PC-3 (cell line): ENCODE data around the gene PCID2. TPM values are rescaled to one million over a fixed set of nuclear protein-coding genes. Genes with fewer than 3 reads are reported as not detected.

Experiments used
- ATAC-seq: fragments of 200-7000 bp; cut with Tn5 transposase; 2 replicates; pipeline ENCODE4 v1.9.1; 2020; ENCODE audit warnings: mild to moderate bottlenecking, moderate library complexity
- BruUV-seq: library from RNA; stranded (reverse); fragments of 400-500 nt; replicated peaks from 2 replicates; lab custom pipeline; 2021; lab: Mats Ljungman, UMichigan
- CTCF ChIA-PET: fragments of 300-600 bp; sonication (Branson Sonifier 250); formaldehyde crosslinking; loops from one replicate; lab custom pipeline; 2022; ENCODE audit warnings: antibody characterized with exemption; lab: Charles Lee
- POLR2A ChIA-PET: fragments of 300-600 bp; sonication (Branson Sonifier 250); formaldehyde crosslinking; loops from one replicate; lab custom pipeline; 2022; ENCODE audit warnings: antibody characterized with exemption; ENCODE audit not compliant: unreplicated experiment; lab: Charles Lee
- DNase-seq: peaks from one replicate; pipeline ENCODE4 v3.0.0-alpha.2; 2015
- H2AFZ ChIP-seq: fragments of 300-600 bp; sonication (generic); 2 replicates; pipeline ENCODE4 v1.6.0; 2016; ENCODE audit warnings: antibody characterized with exemption, low read length
- H3F3A ChIP-seq: fragments of 300-600 bp; sonication (generic); one replicate; pipeline ENCODE4 v1.6.0; 2017; ENCODE audit warnings: antibody characterized with exemption, low read length, control low read depth, mild to moderate bottlenecking; ENCODE audit not compliant: unreplicated experiment
- H3K27ac ChIP-seq: fragments of 300-600 bp; sonication (generic); 2 replicates; pipeline ENCODE4 v1.5.1; 2016; ENCODE audit warnings: mild to moderate bottlenecking, low read length
- H3K27me3 ChIP-seq: fragments of 300-600 bp; sonication (generic); 2 replicates; pipeline ENCODE4 v1.6.1; 2016; ENCODE audit warnings: low read length, mixed read lengths
- H3K36me3 ChIP-seq: fragments of 300-600 bp; sonication (generic); 2 replicates; pipeline ENCODE4 v1.6.1; 2016; ENCODE audit warnings: low read depth, mixed run types, low read length, mixed read lengths
- H3K4me1 ChIP-seq: fragments of 300-600 bp; sonication (generic); 2 replicates; pipeline ENCODE4 v1.5.1; 2016; ENCODE audit warnings: low read length; ENCODE audit not compliant: insufficient read depth
- H3K4me2 ChIP-seq: fragments of 300-600 bp; sonication (generic); 2 replicates; pipeline ENCODE4 v1.6.0; 2016; ENCODE audit warnings: low read length
- H3K4me3 ChIP-seq: fragments of 300-600 bp; sonication (generic); 2 replicates; pipeline ENCODE4 v1.5.1; 2016; ENCODE audit warnings: mild to moderate bottlenecking, low read length, mixed read lengths
- H3K79me2 ChIP-seq: fragments of 300-600 bp; sonication (generic); 2 replicates; pipeline ENCODE4 v1.6.1; 2017; ENCODE audit warnings: low read length, mixed read lengths
- H3K9ac ChIP-seq: fragments of 300-600 bp; sonication (generic); 2 replicates; pipeline ENCODE4 v1.6.0; 2016; ENCODE audit warnings: mild to moderate bottlenecking, low read length
- H3K9me2 ChIP-seq: fragments of 300-600 bp; sonication (generic); replicated peaks from 2 replicates; pipeline ENCODE4 v1.6.1; 2016; ENCODE audit warnings: mixed run types, low read length, mixed read lengths
- H3K9me3 ChIP-seq: fragments of 300-600 bp; sonication (generic); 2 replicates; pipeline ENCODE4 v1.6.1; 2016; ENCODE audit warnings: low read length, mixed read lengths
- H4K20me1 ChIP-seq: fragments of 300-600 bp; sonication (generic); 2 replicates; pipeline ENCODE4 v1.6.1; 2016; ENCODE audit warnings: low read length, mixed read lengths
- EZH2 ChIP-seq: fragments of 300-600 bp; sonication (generic); IDR thresholded peaks from one replicate; pipeline ENCODE4 v1.6.1; 2017; ENCODE audit warnings: antibody characterized with exemption, mild to moderate bottlenecking, low read length; ENCODE audit not compliant: unreplicated experiment
- EZH2phosphoT487 ChIP-seq: fragments of 300-600 bp; sonication (generic); IDR thresholded peaks from 2 replicates; pipeline ENCODE4 v1.6.1; 2018; ENCODE audit warnings: mild to moderate bottlenecking, antibody characterized with exemption, low read length, borderline replicate concordance
- intact Hi-C: fragments of 100-400 bp; cut with micrococcal nuclease; formaldehyde crosslinking; loops from 2 replicates; pipeline ENCODE4 v1.9.0; 2023
- total RNA-seq: library from RNA; depleted of rRNA; stranded (reverse); fragments of >200 nt; gene quantifications from 2 replicates; pipeline ENCODE4 v1.2.3, GENCODE V29; 2014
- TF ChIP-seq, protein P1 (sequence below): fragments of 300-600 bp; sonication (generic); conservative IDR thresholded peaks from 2 replicates; pipeline ENCODE4 v1.5.1; 2017; ENCODE audit warnings: antibody characterized with exemption, low read depth, mild to moderate bottlenecking, low read length

Gene PCID2
- total RNA-seq, 1 experiment from 2014 or later: 39.4 TPM

- no TSS peak for BruUV-seq
- no peak overlapping the region for H3K9ac ChIP-seq
- no peaks in the 10 kb centered on the region for H4K20me1 ChIP-seq
- no peaks in the 10 kb centered on the region for H3K36me3 ChIP-seq
- H3K4me2 ChIP-seq: no peak overlapping the region
- TF ChIP-seq EZH2phosphoT487: no peak
- no peak for TF ChIP-seq EZH2
- TF ChIP-seq, protein P1, sequence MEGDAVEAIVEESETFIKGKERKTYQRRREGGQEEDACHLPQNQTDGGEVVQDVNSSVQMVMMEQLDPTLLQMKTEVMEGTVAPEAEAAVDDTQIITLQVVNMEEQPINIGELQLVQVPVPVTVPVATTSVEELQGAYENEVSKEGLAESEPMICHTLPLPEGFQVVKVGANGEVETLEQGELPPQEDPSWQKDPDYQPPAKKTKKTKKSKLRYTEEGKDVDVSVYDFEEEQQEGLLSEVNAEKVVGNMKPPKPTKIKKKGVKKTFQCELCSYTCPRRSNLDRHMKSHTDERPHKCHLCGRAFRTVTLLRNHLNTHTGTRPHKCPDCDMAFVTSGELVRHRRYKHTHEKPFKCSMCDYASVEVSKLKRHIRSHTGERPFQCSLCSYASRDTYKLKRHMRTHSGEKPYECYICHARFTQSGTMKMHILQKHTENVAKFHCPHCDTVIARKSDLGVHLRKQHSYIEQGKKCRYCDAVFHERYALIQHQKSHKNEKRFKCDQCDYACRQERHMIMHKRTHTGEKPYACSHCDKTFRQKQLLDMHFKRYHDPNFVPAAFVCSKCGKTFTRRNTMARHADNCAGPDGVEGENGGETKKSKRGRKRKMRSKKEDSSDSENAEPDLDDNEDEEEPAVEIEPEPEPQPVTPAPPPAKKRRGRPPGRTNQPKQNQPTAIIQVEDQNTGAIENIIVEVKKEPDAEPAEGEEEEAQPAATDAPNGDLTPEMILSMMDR: no peak
- H3K9me3 ChIP-seq: no peaks in the 10 kb centered on the region
- H3K27me3 ChIP-seq: no peaks in the 10 kb centered on the region
- POLR2A ChIA-PET: no interaction called here
- intact Hi-C loops: no loop called here
- ATAC-seq (no peak), DNase-seq (no peak)
- H3K4me3 ChIP-seq: no peak overlapping the region
- H3F3A ChIP-seq: no peaks in the 10 kb centered on the region
- no peak overlapping the region for H3K27ac ChIP-seq
- CTCF ChIA-PET: no interaction called here
- no peak overlapping the region for H2AFZ ChIP-seq
- peaks cover 16% of the 10 kb centered on the region for H3K4me1 ChIP-seq
- no peaks in the 10 kb centered on the region for H3K79me2 ChIP-seq
- H3K9me2 ChIP-seq: no peaks in the 10 kb centered on the region
Observed at GRCh38 chr13:113157206-113157928, 51.1 kb downstream of the PCID2 start.

GRCh38 chr13:113155982-113156655, 52.4 kb downstream of the PCID2 start:
- no peaks in the 10 kb centered on the region for H4K20me1 ChIP-seq
- H3F3A ChIP-seq: no peaks in the 10 kb centered on the region
- no peaks in the 10 kb centered on the region for H3K9me3 ChIP-seq
- intact Hi-C loops: no loop called here
- TF ChIP-seq EZH2 (no peak), EZH2phosphoT487 (no peak)
- TF ChIP-seq, protein P1: no peak
- no peaks in the 10 kb centered on the region for H3K9me2 ChIP-seq
- no peaks in the 10 kb centered on the region for H3K36me3 ChIP-seq
- ChIA-PET POLR2A (no interaction called here), CTCF (no interaction called here)
- no peak for DNase-seq
- ATAC-seq: no peak
- H3K4me1 ChIP-seq: peaks cover 16% of the 10 kb centered on the region
- H3K4me3 ChIP-seq: no peak overlapping the region
- no peak overlapping the region for H3K27ac ChIP-seq
- no peaks in the 10 kb centered on the region for H3K27me3 ChIP-seq
- no peak overlapping the region for H3K9ac ChIP-seq
- H3K79me2 ChIP-seq: no peaks in the 10 kb centered on the region
- no TSS peak for BruUV-seq
- H2AFZ ChIP-seq: no peak overlapping the region
- no peak overlapping the region for H3K4me2 ChIP-seq

DNA sequence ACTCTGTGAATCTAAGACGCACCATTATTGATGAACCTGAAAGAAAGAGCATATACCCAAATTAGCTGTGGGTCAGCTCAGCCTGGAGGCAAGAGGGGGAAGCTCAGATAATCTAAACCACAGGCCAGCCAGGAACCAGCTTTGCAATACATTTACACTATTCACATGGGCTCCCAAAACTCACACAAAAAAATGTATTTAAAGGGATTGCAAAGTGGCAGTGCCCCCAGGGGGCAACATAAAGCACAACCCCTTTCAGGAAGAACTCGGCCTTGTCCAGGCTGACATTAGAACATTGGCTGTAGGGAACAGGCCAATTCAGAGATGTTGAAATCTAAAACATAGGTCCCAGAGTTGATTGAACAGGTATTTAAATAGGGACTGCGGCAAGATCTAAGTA, 53.3 kb downstream of the PCID2 start:
- Histone ChIP-seq H3K36me3 (no peaks in the 10 kb centered on the region), H3K9ac (no peak overlapping the region), H3K9me2 (no peaks in the 10 kb centered on the region), H3K4me3 (no peak overlapping the region), H2AFZ (no peak overlapping the region), H3K4me2 (no peak overlapping the region), H3K27me3 (no peaks in the 10 kb centered on the region), H3K79me2 (no peaks in the 10 kb centered on the region), H3K27ac (no peak overlapping the region), H3K4me1 (peaks cover 16% of the 10 kb centered on the region), H4K20me1 (no peaks in the 10 kb centered on the region), H3F3A (no peaks in the 10 kb centered on the region), H3K9me3 (no peaks in the 10 kb centered on the region)
- no peak for ATAC-seq
- TF ChIP-seq EZH2 (no peak), EZH2phosphoT487 (no peak)
- TF ChIP-seq, protein P1: no peak
- BruUV-seq: no TSS peak
- DNase-seq: no peak
- intact Hi-C loops: no loop called here
- CTCF ChIA-PET: no interaction called here
- POLR2A ChIA-PET: no interaction called here
